ENCODE results near the gene GPATCH8. TPM values are rescaled to one million over a fixed set of nuclear protein-coding genes. Genes with fewer than 3 reads are reported as not detected.

GPATCH8 gene
- total and polyA plus RNA-seq, 2 donors (not counting 3 experiments of a cell fraction or from before 2014, with no cell fraction given): 14.6 to 35.3 TPM

DNA sequence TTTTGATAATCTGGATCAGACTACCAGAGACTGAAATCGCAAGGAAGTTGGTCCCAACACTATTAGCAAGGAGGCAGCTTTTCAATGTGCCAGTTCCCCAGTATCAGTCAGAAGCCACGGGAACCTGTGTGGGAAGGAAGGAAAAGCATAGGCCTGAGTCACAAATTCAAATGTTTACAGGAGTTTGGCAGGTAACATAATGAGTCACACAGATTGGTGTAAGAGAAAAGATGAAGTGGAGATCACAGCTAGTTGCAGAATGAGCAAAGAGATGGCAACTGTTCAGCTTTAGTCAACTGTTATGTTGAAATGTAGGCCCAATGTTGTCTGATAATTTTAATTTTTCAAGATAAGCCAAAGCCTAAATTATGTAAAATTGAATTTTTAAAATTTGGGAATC lies 85.7 kb downstream of the GPATCH8 start:
- ChIA-PET POLR2A (no interaction called here), CTCF (no interaction called here)
- dilution Hi-C loops (cut with MboI; ENCODE audit: extremely low pct_ligation_motif_present, low sequenced_read_pairs): no loop called here

DNA sequence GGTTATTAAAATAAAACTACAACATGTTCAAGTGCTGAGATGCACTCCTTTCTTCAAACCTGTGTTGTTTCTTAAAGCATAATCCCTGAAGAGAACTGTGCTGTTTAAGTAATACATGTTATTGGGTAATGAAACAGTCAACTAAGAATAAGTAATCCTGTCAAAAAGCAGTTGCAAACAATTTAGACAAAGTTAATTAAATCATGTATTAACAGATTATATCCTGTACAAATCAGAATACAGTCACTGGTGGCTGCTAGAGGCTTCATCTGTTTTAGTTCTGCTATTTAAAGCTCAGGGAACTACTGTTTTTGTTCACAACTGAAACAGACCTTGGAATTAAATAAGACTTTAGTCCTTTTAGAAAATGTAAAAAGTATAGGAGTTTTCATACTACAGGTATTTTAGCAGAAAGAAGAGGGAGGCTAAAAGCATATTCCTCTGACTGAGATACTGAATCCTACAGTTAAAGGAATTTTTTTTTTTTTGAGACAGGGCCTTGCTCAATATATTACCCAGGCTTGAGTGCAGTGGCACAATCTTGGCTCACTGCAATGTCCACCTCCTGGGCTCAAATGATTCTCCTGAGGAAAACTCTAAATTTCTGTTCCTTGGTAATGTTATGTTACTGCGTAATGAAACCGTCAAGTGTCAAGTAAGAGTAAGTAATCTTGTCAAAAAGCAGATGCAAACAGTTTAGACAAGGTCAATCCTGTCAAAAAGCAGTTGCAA lies 86.5 kb downstream of the GPATCH8 start:
- Histone ChIP-seq H3K4me3 (replicated peaks in 1 of 3; ENCODE audit: insufficient read depth in 1 of 3, low read depth in 1 of 3, low read length in 3 of 3) (no peak overlapping the region), H3K4me2 (ENCODE audit: insufficient read depth, low read length) (no peak overlapping the region), H3K4me1 (ENCODE audit: control insufficient read depth, extremely low read depth, insufficient read depth, low read length) (no peaks in the 10 kb centered on the region), H3K36me3 (ENCODE audit: control insufficient read depth in 2 of 2, extremely low read depth in 1 of 2, insufficient read depth in 2 of 2, low read length in 2 of 2) (peaks cover 0 to 2% of the 10 kb centered on the region in 2 experiments), H4K20me1 (replicated peaks; ENCODE audit: control insufficient read depth, extremely low read depth, insufficient read depth, low read length) (no peaks in the 10 kb centered on the region), H3K9ac (replicated peaks; ENCODE audit: extremely low read depth, insufficient read depth, low read length) (no peak overlapping the region), H3K9me3 (replicated peaks; ENCODE audit: control insufficient read depth, insufficient read depth, low read length) (no peaks in the 10 kb centered on the region), H3K9me1 (replicated peaks; ENCODE audit: control insufficient read depth, extremely low read depth, insufficient read depth, low read length) (no peaks in the 10 kb centered on the region), H3K79me2 (ENCODE audit: control insufficient read depth, insufficient read depth, low read length) (no peaks in the 10 kb centered on the region), H3K27ac (ENCODE audit: insufficient read depth, low read depth, low read length) (no peak overlapping the region), H2AFZ (ENCODE audit: low read depth, low read length) (no peak overlapping the region), H3K27me3 (ENCODE audit: control insufficient read depth in 2 of 2, insufficient read depth in 2 of 2, low read length in 2 of 2) (no peaks in the 10 kb centered on the region)
- ChIA-PET CTCF (no interaction called here), POLR2A (no interaction called here)
- no peak for TF ChIP-seq POLR2A (IDR thresholded peaks at IDR 0.05; ENCODE audit: low read depth, low read length)
- TF ChIP-seq, protein P1, sequence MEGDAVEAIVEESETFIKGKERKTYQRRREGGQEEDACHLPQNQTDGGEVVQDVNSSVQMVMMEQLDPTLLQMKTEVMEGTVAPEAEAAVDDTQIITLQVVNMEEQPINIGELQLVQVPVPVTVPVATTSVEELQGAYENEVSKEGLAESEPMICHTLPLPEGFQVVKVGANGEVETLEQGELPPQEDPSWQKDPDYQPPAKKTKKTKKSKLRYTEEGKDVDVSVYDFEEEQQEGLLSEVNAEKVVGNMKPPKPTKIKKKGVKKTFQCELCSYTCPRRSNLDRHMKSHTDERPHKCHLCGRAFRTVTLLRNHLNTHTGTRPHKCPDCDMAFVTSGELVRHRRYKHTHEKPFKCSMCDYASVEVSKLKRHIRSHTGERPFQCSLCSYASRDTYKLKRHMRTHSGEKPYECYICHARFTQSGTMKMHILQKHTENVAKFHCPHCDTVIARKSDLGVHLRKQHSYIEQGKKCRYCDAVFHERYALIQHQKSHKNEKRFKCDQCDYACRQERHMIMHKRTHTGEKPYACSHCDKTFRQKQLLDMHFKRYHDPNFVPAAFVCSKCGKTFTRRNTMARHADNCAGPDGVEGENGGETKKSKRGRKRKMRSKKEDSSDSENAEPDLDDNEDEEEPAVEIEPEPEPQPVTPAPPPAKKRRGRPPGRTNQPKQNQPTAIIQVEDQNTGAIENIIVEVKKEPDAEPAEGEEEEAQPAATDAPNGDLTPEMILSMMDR (IDR thresholded peaks at IDR 0.05; ENCODE audit: extremely low read depth in 1 of 2, insufficient read depth in 1 of 2, low read depth in 1 of 2, low read length in 2 of 2): no peak
- TF ChIP-seq, protein P2, sequence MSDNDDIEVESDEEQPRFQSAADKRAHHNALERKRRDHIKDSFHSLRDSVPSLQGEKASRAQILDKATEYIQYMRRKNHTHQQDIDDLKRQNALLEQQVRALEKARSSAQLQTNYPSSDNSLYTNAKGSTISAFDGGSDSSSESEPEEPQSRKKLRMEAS (IDR thresholded peaks at IDR 0.05; ENCODE audit: insufficient read depth, insufficient read length): no peak
- no peak for TF ChIP-seq POLR2AphosphoS5 (IDR thresholded peaks at IDR 0.05; ENCODE audit: insufficient read depth, low read depth, low read length)
- no peak for TF ChIP-seq GATA2 (IDR thresholded peaks at IDR 0.05; ENCODE audit: insufficient read depth, insufficient read length, low read depth, low read length)
- no peak for TF ChIP-seq JUN (IDR thresholded peaks at IDR 0.05; ENCODE audit: borderline replicate concordance, insufficient read depth, insufficient read length, low read depth)
- TF ChIP-seq MYC (IDR thresholded peaks at IDR 0.05; ENCODE audit: low read depth, low read length): no peak
- TF ChIP-seq FOS (IDR thresholded peaks at IDR 0.05; ENCODE audit: borderline replicate concordance, insufficient read depth, low read length): no peak
- no peak for TF ChIP-seq EZH2 (IDR thresholded peaks at IDR 0.05; ENCODE audit: borderline replicate concordance, low read depth, low read length, severe bottlenecking)
- DNase-seq (ENCODE audit: low read depth, low spot score): no peak
- no TSS peak for BruUV-seq (replicated peaks)
- FAIRE-seq: no peak
- dilution Hi-C loops (cut with MboI; ENCODE audit: extremely low pct_ligation_motif_present, low sequenced_read_pairs) (no loop called here), intact Hi-C loops (cut with micrococcal nuclease) (no loop called here)

More for the DNA sequence above, 85.7 kb downstream of the GPATCH8 start:
- Histone ChIP-seq H3K79me2 (ENCODE audit: control insufficient read depth, insufficient read depth, low read length) (no peaks in the 10 kb centered on the region), H3K9ac (replicated peaks; ENCODE audit: extremely low read depth, insufficient read depth, low read length) (no peak overlapping the region), H3K9me1 (replicated peaks; ENCODE audit: control insufficient read depth, extremely low read depth, insufficient read depth, low read length) (no peaks in the 10 kb centered on the region), H3K4me1 (ENCODE audit: control insufficient read depth, extremely low read depth, insufficient read depth, low read length) (no peaks in the 10 kb centered on the region), H3K27me3 (ENCODE audit: control insufficient read depth in 2 of 2, insufficient read depth in 2 of 2, low read length in 2 of 2) (no peaks in the 10 kb centered on the region), H3K4me2 (ENCODE audit: insufficient read depth, low read length) (no peak overlapping the region), H3K27ac (ENCODE audit: insufficient read depth, low read depth, low read length) (no peak overlapping the region), H3K9me3 (replicated peaks; ENCODE audit: control insufficient read depth, insufficient read depth, low read length) (no peaks in the 10 kb centered on the region), H3K36me3 (ENCODE audit: control insufficient read depth in 2 of 2, extremely low read depth in 1 of 2, insufficient read depth in 2 of 2, low read length in 2 of 2) (peaks cover 0 to 2% of the 10 kb centered on the region in 2 experiments), H4K20me1 (replicated peaks; ENCODE audit: control insufficient read depth, extremely low read depth, insufficient read depth, low read length) (no peaks in the 10 kb centered on the region), H3K4me3 (replicated peaks in 1 of 3; ENCODE audit: insufficient read depth in 1 of 3, low read depth in 1 of 3, low read length in 3 of 3) (no peak overlapping the region), H2AFZ (ENCODE audit: low read depth, low read length) (no peak overlapping the region)
- intact Hi-C loops (cut with micrococcal nuclease): no loop called here
- peak; percentile 57 for DNase-seq (ENCODE audit: low read depth, low spot score)
- FAIRE-seq: no peak
- TF ChIP-seq, protein P2 (IDR thresholded peaks at IDR 0.05; ENCODE audit: insufficient read depth, insufficient read length): no peak
- TF ChIP-seq FOS (IDR thresholded peaks at IDR 0.05; ENCODE audit: borderline replicate concordance, insufficient read depth, low read length) (peak; percentile 51), JUN (IDR thresholded peaks at IDR 0.05; ENCODE audit: borderline replicate concordance, insufficient read depth, insufficient read length, low read depth) (peak; percentile 28)
- BruUV-seq (replicated peaks): no TSS peak

Data from endothelial cell of umbilical vein (primary cell).